Measurements from ENCODE around the gene HYDIN. TPM values are rescaled to one million over a fixed set of nuclear protein-coding genes. Genes with fewer than 3 reads are reported as not detected.

The HYDIN gene
- total RNA-seq, 4 donors from 2014 or later: 0.40 to 1.1 (median 0.47) TPM; not detected in 1

DNA sequence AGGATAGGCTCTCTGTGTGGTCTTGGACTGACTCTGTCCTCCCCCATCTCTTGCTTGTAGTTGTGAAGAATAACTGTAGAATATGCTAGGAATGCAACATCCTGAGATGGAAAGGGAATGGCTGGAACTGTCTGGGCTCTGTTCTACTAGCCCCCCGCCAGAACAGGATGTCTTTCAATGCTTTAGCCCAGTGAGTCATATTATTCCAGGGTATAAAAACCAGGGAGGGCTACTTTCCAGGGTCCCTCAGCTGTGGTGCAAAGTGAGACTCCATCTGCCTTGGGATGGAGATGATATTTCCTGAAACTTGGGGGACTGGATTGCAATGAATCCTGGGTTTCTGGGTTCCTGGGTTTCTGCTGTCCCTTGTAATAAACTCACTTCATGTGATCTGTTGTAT, 32.1 kb downstream of the HYDIN start:
- Histone ChIP-seq H3K4me3 (no peak overlapping the region), H3K9me3 (peaks cover 7% of the 10 kb centered on the region), H3K36me3 (no peaks in the 10 kb centered on the region), H3K27me3 (no peaks in the 10 kb centered on the region), H3K27ac (no peak overlapping the region), H3K4me1 (no peaks in the 10 kb centered on the region)
- no peak for TF ChIP-seq EP300 (IDR thresholded peaks at IDR 0.05)
- TF ChIP-seq POLR2A (IDR thresholded peaks at IDR 0.05): no peak
- TF ChIP-seq, protein P1, sequence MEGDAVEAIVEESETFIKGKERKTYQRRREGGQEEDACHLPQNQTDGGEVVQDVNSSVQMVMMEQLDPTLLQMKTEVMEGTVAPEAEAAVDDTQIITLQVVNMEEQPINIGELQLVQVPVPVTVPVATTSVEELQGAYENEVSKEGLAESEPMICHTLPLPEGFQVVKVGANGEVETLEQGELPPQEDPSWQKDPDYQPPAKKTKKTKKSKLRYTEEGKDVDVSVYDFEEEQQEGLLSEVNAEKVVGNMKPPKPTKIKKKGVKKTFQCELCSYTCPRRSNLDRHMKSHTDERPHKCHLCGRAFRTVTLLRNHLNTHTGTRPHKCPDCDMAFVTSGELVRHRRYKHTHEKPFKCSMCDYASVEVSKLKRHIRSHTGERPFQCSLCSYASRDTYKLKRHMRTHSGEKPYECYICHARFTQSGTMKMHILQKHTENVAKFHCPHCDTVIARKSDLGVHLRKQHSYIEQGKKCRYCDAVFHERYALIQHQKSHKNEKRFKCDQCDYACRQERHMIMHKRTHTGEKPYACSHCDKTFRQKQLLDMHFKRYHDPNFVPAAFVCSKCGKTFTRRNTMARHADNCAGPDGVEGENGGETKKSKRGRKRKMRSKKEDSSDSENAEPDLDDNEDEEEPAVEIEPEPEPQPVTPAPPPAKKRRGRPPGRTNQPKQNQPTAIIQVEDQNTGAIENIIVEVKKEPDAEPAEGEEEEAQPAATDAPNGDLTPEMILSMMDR (IDR thresholded peaks at IDR 0.05): no peak
- TF ChIP-seq POLR2AphosphoS5 (IDR thresholded peaks at IDR 0.05): no peak
- 76% methylated on average over 1 of the region's 1 CpG for whole genome bisulfite sequencing
- no peak for DNase-seq (ENCODE audit: low spot score in 2 of 2)

DNA sequence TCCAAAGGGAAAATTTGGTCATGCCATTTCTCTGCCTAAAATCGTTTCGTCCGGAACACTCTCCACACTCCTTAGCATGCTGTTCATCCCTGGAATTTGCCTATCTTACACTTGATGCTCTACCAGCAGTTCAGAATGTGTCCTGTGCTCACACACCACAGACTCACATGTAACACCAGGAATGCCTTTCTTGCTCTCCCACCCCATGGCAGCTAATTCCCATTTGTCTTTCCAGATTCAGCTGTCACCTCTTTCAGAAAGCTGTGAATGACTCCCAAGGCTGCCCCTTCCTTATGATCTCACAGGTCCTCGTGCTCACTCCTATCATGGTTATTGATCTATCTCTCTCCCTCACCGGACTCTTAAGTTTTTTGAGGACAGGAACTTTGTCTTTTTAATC, 38.1 kb downstream of the HYDIN start:
- no peak overlapping the region for H3K27ac ChIP-seq
- DNase-seq (ENCODE audit: low spot score in 2 of 2): no peak
- no peak for TF ChIP-seq POLR2AphosphoS5 (IDR thresholded peaks at IDR 0.05)
- TF ChIP-seq, protein P1 (IDR thresholded peaks at IDR 0.05): no peak
- no peak for TF ChIP-seq POLR2A (IDR thresholded peaks at IDR 0.05)
- TF ChIP-seq EP300 (IDR thresholded peaks at IDR 0.05): no peak
- 84% methylated on average over 5 of the region's 5 CpGs for WGBS
- H3K9me3 ChIP-seq: no peaks in the 10 kb centered on the region
- H3K4me3 ChIP-seq: no peak overlapping the region
- H3K36me3 ChIP-seq: no peaks in the 10 kb centered on the region
- H3K4me1 ChIP-seq: no peaks in the 10 kb centered on the region
- no peaks in the 10 kb centered on the region for H3K27me3 ChIP-seq

- Histone ChIP-seq H3K27ac (no peak overlapping the region), H3K36me3 (no peaks in the 10 kb centered on the region), H3K4me1 (no peaks in the 10 kb centered on the region), H3K27me3 (no peaks in the 10 kb centered on the region), H3K4me3 (no peak overlapping the region), H3K9me3 (no peaks in the 10 kb centered on the region)
- WGBS: 85% methylated on average over 9 of the region's 9 CpGs
- DNase-seq (ENCODE audit: low spot score in 2 of 2): no peak
- TF ChIP-seq, protein P1 (IDR thresholded peaks at IDR 0.05): no peak
- no peak for TF ChIP-seq EP300 (IDR thresholded peaks at IDR 0.05)
- TF ChIP-seq POLR2AphosphoS5 (IDR thresholded peaks at IDR 0.05): no peak
- no peak for TF ChIP-seq POLR2A (IDR thresholded peaks at IDR 0.05)
Observed at GRCh38 chr16:71188956-71189712, 41.4 kb downstream of the HYDIN start.

DNA sequence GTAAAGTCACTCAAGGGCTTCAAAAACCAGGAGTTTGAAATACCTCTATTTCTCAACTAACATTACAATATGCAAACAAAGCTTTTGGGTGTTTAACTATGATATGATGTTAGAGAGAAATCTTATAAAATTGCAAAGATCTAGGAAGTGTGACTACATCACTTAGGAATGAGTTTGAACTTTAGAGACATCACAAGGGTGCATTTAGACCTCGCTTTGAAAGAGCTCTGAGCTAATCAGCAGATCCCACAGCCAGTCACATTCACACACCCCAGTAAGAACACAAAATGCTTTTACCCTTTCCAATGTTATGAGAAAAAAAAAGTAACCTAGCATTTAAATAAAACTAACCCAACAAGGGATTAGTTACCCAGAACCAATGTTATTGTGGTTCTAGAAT, 45.2 kb downstream of the HYDIN start:
- TF ChIP-seq, protein P1 (IDR thresholded peaks at IDR 0.05): no peak
- TF ChIP-seq POLR2AphosphoS5 (IDR thresholded peaks at IDR 0.05) (no peak), POLR2A (IDR thresholded peaks at IDR 0.05) (no peak), EP300 (IDR thresholded peaks at IDR 0.05) (no peak)
- Histone ChIP-seq H3K36me3 (no peaks in the 10 kb centered on the region), H3K4me1 (no peaks in the 10 kb centered on the region), H3K27me3 (no peaks in the 10 kb centered on the region), H3K4me3 (no peak overlapping the region), H3K9me3 (peaks cover 6% of the 10 kb centered on the region), H3K27ac (no peak overlapping the region)
- no peak for DNase-seq (ENCODE audit: low spot score in 2 of 2)
- 50% methylated on average over 1 of the region's 1 CpG for WGBS

DNA sequence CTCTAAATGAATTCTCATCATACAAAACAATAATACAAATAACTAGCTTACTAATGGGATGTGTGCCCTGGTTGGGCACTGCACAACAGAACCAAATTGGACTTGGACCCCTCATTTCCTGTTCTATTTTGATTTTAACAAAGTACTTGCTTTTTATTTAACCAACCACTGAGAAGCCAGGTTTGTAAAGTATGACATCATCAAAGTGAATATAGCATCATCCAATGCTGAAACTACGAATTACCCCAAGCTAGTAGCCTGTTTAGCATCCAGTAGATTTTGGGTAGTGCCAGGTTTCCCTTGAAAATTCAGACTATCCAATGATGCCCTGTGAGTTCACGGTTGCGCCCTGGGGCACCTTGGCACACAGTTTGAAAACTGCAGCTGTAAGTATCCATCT, 51.0 kb downstream of the HYDIN start:
- H3K4me1 ChIP-seq: no peaks in the 10 kb centered on the region
- peaks cover 6% of the 10 kb centered on the region for H3K9me3 ChIP-seq
- no peaks in the 10 kb centered on the region for H3K27me3 ChIP-seq
- 69% methylated on average over 3 of the region's 3 CpGs for WGBS
- no peak overlapping the region for H3K4me3 ChIP-seq
- no peak for DNase-seq (ENCODE audit: low spot score in 2 of 2)
- no peak overlapping the region for H3K27ac ChIP-seq
- no peaks in the 10 kb centered on the region for H3K36me3 ChIP-seq
- TF ChIP-seq POLR2AphosphoS5 (IDR thresholded peaks at IDR 0.05): no peak
- TF ChIP-seq, protein P1 (IDR thresholded peaks at IDR 0.05): no peak
- no peak for TF ChIP-seq POLR2A (IDR thresholded peaks at IDR 0.05)
- no peak for TF ChIP-seq EP300 (IDR thresholded peaks at IDR 0.05)

All from suprapubic skin (tissue), 4 donors.